Esophagus muscularis mucosa (tissue), 4 donors: ENCODE measurements around the gene ENOX2.

Experiments used
- EP300 ChIP-seq: sonication (generic); formaldehyde crosslinking; IDR thresholded peaks from one replicate; pipeline ENCODE4 v1.6.1; 2017; ENCODE audit warnings: antibody characterized with exemption
- POLR2A ChIP-seq: fragments of 450-650 bp; IDR thresholded peaks from one replicate; pipeline ENCODE4 v1.6.1; 2017; ENCODE audit warnings: antibody characterized with exemption, moderate library complexity, mild to moderate bottlenecking, low read depth
- TF ChIP-seq, protein P1 (sequence below), 3 experiments: fragments of 200-600 bp in 2 of 3; fragments of 450-650 bp in 1 of 3; sonication (generic) in 2 of 3; IDR thresholded peaks; one replicate each; pipeline ENCODE4 v1.5.1; 2017 to 2019; ENCODE audit warnings: antibody characterized with exemption in 3 of 3, mild to moderate bottlenecking in 2 of 3, moderate library complexity in 1 of 3

DNA sequence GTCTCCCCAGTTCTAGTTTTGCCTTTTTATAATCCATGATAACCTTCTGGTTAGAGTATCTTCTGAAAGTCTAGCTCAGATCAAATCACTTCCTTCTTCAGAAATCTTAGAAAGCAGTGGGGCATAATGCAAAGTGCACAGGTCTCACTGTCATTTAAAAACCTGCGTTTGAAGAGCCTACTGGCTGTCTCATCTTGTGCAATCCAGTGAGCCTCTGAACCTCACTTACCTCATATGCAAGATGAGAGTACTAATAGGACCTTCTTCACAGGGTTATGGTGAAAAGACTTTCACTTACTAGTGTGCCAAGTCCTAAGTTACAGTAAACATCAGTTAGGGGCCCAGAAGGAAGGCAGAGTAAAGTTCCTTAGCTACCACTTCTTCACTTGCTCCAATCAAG lies 131.4 kb downstream of the ENOX2 start:
- TF ChIP-seq, protein P1, sequence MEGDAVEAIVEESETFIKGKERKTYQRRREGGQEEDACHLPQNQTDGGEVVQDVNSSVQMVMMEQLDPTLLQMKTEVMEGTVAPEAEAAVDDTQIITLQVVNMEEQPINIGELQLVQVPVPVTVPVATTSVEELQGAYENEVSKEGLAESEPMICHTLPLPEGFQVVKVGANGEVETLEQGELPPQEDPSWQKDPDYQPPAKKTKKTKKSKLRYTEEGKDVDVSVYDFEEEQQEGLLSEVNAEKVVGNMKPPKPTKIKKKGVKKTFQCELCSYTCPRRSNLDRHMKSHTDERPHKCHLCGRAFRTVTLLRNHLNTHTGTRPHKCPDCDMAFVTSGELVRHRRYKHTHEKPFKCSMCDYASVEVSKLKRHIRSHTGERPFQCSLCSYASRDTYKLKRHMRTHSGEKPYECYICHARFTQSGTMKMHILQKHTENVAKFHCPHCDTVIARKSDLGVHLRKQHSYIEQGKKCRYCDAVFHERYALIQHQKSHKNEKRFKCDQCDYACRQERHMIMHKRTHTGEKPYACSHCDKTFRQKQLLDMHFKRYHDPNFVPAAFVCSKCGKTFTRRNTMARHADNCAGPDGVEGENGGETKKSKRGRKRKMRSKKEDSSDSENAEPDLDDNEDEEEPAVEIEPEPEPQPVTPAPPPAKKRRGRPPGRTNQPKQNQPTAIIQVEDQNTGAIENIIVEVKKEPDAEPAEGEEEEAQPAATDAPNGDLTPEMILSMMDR (IDR thresholded peaks at IDR 0.05) = no peak
- no peak for TF ChIP-seq POLR2A
- no peak for TF ChIP-seq EP300
